ENCODE measurements around the gene RXRA.
A peak's percentile ranks its signal among the peaks of the same experiment; 100 is the strongest.

RXRA gene

DNA sequence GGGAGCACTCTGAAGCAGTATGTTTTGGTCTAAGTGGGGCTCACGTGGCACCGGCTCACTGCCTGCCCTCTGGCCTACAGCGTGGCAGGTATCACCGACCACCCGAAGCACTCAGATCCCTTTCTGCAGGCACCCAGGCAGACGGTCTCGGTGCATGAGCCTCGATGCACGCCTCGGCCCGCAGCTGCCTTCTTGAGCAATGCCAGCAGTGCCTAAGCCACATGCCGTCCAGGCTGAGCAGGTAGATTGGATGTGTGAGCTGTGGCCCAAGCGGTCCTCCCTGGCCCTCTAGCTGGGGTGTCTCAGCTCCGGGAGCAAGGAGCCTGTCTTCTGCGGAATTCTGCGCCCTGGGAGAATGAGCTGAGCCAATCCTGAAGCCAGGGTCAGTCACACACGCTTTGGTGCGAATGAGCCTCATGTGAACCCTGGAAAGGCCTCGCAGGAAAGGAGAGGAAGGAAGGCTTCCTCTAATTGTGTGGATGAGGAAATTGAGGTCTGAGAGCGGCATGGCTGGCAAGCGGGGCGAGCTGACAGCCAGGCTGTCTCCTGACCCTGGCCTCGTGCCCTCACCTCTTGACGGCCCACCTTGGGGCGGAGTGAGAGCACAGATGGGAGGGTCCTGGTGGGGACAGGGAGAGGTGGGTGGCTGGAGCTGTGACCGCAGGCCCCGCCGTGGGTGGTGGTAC is 14.4 kb downstream of the RXRA start:
- DNase-seq: no peak

DNA sequence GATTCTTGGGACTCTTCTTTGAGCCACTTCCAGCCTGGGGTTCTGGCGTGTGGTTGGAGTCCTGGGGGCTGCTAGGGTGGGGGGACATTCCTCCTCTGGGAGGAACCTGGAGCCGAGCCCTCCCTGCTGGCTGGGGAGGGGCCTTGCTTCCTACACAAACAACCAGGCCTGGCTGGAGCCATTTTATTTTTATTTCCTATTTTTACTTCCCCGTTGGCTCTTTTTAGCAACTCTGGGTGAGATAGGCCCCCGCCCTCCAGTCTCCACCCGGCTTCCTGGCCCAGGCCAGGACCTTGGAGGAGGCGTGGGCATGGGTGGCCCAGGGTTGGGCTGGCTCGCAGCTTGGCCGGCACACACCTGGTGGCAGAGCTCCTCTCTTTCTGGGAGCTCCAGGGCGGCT is 15.1 kb downstream of the RXRA start:
- DNase-seq: no peak

DNA sequence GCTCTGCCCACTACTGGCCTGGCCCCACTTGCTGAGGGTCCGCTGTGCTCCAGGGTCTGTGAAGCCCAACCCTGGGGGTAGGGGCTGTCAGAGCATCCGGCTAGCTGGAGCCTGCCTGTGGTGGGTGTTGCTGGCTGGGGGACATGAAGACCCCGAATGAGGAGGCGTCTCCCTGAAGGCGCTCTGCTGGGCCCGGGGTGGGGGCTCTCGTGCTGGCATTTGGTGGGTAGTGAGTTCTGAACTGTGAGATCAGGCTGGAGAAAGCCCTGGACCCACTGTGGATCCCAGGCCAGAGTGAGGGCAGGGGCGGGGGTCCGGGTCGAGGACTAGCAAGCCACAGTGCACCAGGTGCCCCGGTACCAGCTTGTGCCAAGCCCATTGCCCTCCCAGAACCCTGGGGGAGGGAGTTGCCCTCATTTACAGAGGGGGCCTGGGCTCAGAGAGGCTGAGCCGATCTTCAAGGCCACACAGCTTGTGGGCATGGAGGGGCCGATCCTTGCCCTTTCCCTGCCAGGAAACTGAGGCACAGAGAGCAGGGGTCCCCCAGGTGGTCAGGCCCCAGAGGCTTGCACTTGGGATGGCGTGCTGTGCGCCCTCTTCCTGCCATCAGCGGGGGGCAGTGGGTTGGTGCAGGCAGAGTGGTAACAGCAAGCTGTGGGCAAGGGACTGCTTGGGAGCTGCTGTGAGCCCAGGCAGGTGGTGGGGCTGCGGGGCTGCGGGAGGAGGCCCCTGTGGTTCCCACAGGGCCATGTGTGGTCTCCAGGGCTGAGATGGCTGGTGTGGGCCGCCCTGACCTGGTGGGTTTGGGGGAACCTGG is 15.9 kb downstream of the RXRA start:
- no peak for DNase-seq

DNA sequence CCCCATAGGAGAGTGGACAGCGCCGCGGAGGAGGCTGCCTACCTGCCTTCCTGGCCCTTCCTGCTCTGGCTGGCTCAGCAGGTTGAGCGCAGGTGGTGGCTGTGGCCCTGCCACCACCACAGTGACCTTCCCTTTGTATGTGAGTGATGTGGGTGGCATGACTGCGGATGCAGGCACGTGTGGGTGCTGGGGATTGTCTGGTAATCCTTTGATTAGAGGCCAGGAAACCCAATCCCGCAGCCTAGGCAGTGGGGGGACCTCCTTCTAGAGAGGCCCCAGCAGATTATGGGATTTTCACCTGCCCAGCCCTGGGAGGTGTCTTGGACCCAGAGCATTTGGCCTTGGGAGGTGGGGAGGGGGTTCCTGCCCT is 16.5 kb downstream of the RXRA start:
- DNase-seq: no peak

- no peak for DNase-seq
These were observed 17.4 kb downstream of the RXRA start for GRCh38 chr9:134343637-134344036.

DNA sequence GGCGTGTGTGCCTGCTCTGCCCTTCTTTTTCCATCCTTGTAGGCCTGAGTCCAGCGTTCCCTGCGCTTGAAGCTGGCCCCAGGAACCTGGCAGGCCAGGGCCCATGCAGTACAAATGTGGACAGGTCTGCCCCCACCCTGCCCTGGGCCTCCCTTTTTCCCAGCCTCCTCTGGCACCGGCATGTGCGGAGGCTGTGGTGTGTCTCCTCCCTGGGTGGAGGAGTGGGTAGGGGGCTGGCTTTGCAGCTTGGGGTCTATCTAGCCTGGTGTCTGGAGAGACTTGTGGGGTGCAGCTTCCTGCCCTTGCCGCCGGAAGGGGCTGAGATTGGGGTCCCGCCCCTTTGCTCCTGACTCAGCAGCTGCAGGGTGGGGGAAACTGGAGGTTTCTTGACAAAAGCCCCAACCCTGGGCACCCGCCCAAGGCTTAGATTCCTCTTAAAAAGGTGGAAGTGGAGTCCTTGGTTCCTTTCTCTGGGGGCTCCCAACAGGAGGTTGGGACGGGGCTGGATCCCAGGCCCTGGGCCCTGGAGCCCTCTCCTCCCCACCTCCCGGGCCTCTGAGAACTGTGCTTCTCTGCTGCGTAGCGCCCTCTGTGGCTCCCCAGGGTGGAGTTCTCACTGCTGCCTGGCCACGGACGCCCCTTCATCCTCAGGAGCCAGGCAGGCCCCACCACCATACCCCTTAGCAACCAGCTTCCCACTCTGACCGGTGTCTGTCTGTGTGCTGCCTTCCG is 18.0 kb downstream of the RXRA start:
- no peak for DNase-seq

- DNase-seq: no peak
These were observed 18.6 kb downstream of the RXRA start for GRCh38 chr9:134344800-134345310.

DNA sequence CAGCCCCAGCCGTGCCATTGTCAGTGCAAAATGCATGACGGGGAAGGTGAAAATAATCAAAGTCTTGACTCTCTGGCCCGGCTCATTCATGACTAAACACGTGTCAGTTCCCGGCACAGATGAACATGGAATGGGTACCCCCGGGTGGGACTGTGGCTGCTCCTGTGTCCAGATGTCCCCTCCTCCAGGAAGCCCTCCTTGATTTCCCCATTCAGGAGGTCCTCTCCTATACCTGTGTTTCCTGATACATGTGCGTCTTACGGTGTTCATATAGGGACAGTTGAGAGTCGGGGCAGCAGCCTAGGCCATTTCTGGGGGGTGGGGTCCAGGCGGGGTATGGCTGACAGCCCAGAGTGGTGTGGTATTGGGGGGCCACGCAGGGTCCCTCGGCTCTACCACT is 19.5 kb downstream of the RXRA start:
- no peak for DNase-seq

GRCh38 chr9:134346151-134346550 is 19.9 kb downstream of the RXRA start:
- no peak for DNase-seq

GRCh38 chr9:134346840-134347583 is 20.8 kb downstream of the RXRA start:
- DNase-seq: no peak

GRCh38 chr9:134347996-134348395 is 21.7 kb downstream of the RXRA start:
- DNase-seq: no peak

DNA sequence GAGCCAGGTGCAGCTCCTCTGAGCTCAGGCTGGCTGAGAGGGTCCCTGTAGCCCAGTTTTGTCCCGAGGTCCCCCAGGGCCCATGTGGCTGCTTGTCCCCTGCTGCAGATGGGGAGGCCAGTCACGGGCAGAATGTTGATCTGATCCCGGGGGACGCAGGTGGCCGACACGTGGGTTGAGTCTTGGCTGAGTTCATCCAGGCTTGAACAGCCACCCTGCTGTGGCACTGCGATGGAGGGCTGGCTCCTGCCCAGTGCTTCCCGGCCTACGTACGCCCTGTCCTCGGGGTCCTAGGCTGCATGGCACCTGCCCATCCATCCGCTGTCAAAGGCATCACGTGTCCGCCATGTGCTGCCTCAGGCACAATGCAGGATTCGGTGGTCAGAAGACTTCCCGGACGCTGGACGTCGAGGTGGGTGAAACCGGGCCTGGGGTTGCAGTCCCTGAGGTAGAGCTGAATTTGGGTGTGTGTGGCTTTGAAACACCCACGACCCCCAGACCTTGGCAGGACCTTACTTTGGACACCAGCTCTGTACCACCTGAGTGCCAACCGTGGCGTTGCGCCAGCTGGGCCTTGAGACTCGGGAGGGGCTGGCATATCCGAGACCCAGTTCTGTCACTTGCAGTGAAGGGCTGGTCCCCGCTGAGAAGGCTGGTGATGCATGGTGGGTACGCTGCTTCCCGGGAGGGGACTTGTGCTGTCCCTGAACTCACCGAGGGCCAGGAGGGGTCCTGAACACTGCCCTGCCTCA is 22.3 kb downstream of the RXRA start:
- DNase-seq: peak; percentile 34

GRCh38 chr9:134349936-134350335 is 23.7 kb downstream of the RXRA start:
- DNase-seq: no peak

GRCh38 chr9:134350416-134350994 is 24.2 kb downstream of the RXRA start:
- no peak for DNase-seq

DNA sequence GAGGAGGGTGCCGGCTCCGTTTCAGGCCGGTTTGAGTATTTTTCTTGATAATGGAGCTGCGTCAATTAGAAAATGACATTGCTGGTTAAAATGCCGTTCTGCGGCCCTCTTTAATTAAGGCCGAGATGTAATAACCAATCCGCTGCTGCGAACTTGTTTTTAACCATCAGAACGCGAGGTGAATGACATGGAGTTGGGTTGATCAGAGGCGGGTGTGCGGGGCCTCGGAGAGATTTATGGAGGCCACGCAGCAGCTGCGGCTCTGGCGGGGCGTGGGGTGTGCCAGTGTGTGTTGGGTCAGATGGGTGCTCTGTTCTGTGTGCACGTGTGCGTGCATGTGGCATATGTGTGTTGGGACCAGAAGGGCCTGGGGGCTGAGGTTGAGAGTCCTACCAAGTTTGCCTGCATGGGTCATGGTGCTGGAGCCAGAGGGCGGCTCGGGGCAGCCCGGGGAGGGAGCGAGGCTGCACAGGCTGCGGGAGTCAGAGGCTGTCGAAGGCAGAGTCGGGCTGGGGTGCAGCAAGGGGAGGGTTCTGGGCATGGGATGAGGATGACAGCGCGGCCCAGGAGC is 25.4 kb downstream of the RXRA start:
- no peak for DNase-seq

DNA sequence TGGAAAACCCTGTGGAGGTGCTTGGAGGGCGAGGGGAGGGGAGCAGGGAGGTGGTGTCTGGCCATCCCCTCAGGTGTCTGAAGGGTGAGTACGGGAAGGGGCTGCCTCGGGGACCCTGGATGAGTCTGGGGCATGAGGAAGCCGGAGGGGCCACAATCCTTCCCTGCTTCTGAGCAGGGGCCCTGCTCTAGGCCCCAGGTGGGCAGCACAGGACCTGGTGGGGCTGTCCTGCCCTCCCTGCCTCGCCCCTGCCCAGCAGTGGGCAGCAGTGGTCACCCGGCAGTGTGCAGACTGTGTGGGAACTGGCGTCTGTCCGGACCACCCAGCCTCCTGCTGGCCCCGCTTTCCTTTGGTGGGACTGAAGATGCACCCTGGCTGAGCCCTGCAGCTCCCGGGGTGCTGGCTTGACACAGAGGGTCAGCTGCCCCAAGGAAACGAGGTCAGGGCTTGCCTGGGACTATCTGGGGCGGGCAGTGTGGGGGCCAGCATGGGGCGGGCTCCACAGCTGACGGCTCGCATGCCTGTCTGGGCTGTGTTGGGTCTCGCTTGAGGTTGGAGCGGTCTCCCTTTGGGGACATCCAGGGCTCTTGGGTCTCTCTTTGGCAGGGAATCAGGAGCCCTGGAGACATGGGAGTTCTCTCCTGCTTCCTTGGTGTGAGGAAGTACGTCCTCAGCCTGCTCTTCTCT is 26.1 kb downstream of the RXRA start:
- DNase-seq: no peak

- DNase-seq: no peak
These were observed 27.3 kb downstream of the RXRA start for GRCh38 chr9:134353539-134353938.

- DNase-seq: no peak
These were observed 28.9 kb downstream of the RXRA start for GRCh38 chr9:134355158-134355557.

GRCh38 chr9:134355561-134356279 is 29.5 kb downstream of the RXRA start:
- DNase-seq: no peak
